Tibial nerve (tissue), 4 donors: Measurements from ENCODE around the gene DAPK2.

ENCODE experiments used
- EP300 ChIP-seq, 2 donors: sonication (generic); formaldehyde crosslinking; IDR thresholded peaks; one replicate each; pipeline ENCODE4 v1.6.1; 2017; ENCODE audit warnings: antibody characterized with exemption in 2 of 2, mild to moderate bottlenecking in 1 of 2
- POLR2A ChIP-seq, 2 donors: fragments of 450-650 bp; IDR thresholded peaks; one replicate each; pipeline ENCODE4 v1.6.1; 2017; ENCODE audit warnings: antibody characterized with exemption in 2 of 2, mild to moderate bottlenecking in 2 of 2, moderate library complexity in 2 of 2
- TF ChIP-seq, protein P1 (sequence below), 5 experiments: fragments of 200-600 bp in 3 of 5; fragments of 450-650 bp in 2 of 5; sonication (generic) in 3 of 5; IDR thresholded peaks; one replicate each; pipeline ENCODE4 v1.5.1; 2016 to 2019; ENCODE audit warnings: antibody characterized with exemption in 5 of 5, mild to moderate bottlenecking in 3 of 5, moderate library complexity in 2 of 5

DNA sequence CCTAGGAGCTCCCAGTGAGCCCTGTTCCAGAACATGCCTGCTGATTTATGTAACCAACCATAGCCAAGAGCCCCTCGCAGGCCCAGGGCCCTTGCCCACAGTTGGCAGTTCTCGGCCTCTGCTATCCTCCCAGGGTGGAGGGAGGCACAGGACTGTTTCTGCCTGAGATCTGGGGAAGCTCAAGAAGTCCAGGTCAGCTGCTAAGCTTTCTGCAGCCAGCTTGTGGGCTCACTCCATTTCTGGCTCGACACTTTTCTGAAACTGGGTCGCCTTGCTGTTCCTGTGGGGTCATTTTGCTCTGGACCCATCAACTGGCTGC, 140.1 kb downstream of the DAPK2 start:
- TF ChIP-seq, protein P1, sequence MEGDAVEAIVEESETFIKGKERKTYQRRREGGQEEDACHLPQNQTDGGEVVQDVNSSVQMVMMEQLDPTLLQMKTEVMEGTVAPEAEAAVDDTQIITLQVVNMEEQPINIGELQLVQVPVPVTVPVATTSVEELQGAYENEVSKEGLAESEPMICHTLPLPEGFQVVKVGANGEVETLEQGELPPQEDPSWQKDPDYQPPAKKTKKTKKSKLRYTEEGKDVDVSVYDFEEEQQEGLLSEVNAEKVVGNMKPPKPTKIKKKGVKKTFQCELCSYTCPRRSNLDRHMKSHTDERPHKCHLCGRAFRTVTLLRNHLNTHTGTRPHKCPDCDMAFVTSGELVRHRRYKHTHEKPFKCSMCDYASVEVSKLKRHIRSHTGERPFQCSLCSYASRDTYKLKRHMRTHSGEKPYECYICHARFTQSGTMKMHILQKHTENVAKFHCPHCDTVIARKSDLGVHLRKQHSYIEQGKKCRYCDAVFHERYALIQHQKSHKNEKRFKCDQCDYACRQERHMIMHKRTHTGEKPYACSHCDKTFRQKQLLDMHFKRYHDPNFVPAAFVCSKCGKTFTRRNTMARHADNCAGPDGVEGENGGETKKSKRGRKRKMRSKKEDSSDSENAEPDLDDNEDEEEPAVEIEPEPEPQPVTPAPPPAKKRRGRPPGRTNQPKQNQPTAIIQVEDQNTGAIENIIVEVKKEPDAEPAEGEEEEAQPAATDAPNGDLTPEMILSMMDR (IDR thresholded peaks at IDR 0.05) = no peak
- no peak for TF ChIP-seq POLR2A (IDR thresholded peaks at IDR 0.05)
- TF ChIP-seq EP300 (IDR thresholded peaks at IDR 0.05) = no peak
